GM23338 (cell line): ENCODE results near the gene PRR14L. TPM values are rescaled to one million over a fixed set of nuclear protein-coding genes. Genes with fewer than 3 reads are reported as not detected.

ENCODE experiments used
- CTCF ChIP-seq, 2 experiments: fragments of 200-600 bp in 1 of 2; sonication (generic) in 1 of 2; conservative IDR thresholded peaks; 2 replicates each; pipeline versions ENCODE4 v1.5.1 to v1.6.1; 2016 to 2017; ENCODE audit warnings: antibody characterized with exemption in 2 of 2, low read depth in 2 of 2, mild to moderate bottlenecking in 2 of 2, moderate library complexity in 1 of 2
- EZH2 ChIP-seq: fragments of 200-600 bp; sonication (generic); IDR thresholded peaks from one replicate; pipeline ENCODE4 v1.8.0; 2017; ENCODE audit warnings: antibody characterized with exemption, mild to moderate bottlenecking, low read depth; ENCODE audit not compliant: unreplicated experiment
- EZH2phosphoT487 ChIP-seq: fragments of 200-600 bp; sonication (generic); IDR thresholded peaks from one replicate; pipeline ENCODE4 v1.8.1; 2018; ENCODE audit warnings: antibody characterized with exemption; ENCODE audit not compliant: unreplicated experiment
- JUNB ChIP-seq: IDR thresholded peaks from one replicate; pipeline ENCODE4 v1.6.1; 2016; ENCODE audit warnings: antibody characterized with exemption; ENCODE audit not compliant: unreplicated experiment
- NANOG ChIP-seq: IDR thresholded peaks from 2 replicates; pipeline ENCODE4 v1.6.1; 2016; ENCODE audit warnings: antibody characterized with exemption, borderline replicate concordance
- ZNF114 ChIP-seq: fragments of 250-450 bp; sonication (Bioruptor Pico); IDR thresholded peaks from 2 replicates; pipeline ENCODE4 v1.5.0; 2020; ENCODE audit warnings: mild to moderate bottlenecking, moderate library complexity
- ZNF462 ChIP-seq: fragments of 250-450 bp; sonication (Bioruptor Pico); IDR thresholded peaks from 2 replicates; pipeline ENCODE4 v1.5.0; 2020; ENCODE audit warnings: mild to moderate bottlenecking, moderate library complexity
- polyA plus RNA-seq: library from polyadenylated mRNA; unstranded; fragments of >200 nt; fragmentation: Nextera tagmentation; extraction: Ambion mirVana; gene quantifications from 2 replicates; pipeline ENCODE4 v1.2.1, GENCODE V29; 2016
- total RNA-seq: library from RNA; depleted of rRNA; stranded (reverse); fragments of >200 nt; shearing (Covaris generic); gene quantifications from 2 replicates; pipeline ENCODE4 v1.2.3, GENCODE V29; 2014

Gene PRR14L
- total and polyA plus RNA-seq, 2 experiments from 2014 or later = 46.3 to 54.0 TPM

- TF ChIP-seq ZNF462 (no peak), EZH2 (no peak), JUNB (no peak), EZH2phosphoT487 (no peak), ZNF114 (CRISPR knock-in tag) (no peak), CTCF (conservative IDR thresholded peaks at IDR 0.05; ENCODE audit: low read depth in 2 of 2) (no peak), NANOG (no peak)
Measured at GRCh38 chr22:31753634-31754501, 3.9 kb upstream of the PRR14L start, which contains the start of gene DEPDC5 (continued).
